Measurements from ENCODE around the gene CCND2. TPM values are rescaled to one million over a fixed set of nuclear protein-coding genes. Genes with fewer than 3 reads are reported as not detected.

Gene CCND2
- total RNA-seq, 4 donors from 2014 or later: 46.4 to 88.8 (median 55.5) TPM

DNA sequence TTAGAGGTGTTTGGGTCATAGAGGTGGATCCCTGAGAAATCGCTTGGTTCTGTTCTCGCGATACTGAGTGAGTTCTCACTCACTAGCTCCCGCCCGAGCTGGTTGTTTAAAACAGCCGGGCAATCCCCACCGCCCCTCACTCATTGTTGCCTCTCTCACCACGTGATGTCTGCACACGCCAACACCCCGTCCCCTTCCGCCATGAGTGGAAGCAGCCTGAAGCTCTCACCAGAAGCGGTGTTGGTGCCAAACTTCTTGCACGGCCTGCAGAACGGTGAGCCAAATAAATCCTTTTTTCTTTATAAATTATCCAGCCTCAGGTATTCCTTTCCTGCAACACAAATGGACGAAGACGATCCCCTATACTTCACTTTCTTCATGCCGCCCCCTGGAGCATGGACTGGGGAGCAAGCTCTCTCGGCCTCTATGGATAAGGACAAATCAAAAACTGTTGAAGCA lies 45.4 kb upstream of the CCND2 start:
- H3K27me3 ChIP-seq: peaks cover 9% of the 10 kb centered on the region
- no peaks in the 10 kb centered on the region for H3K36me3 ChIP-seq
- TF ChIP-seq POLR2A (IDR thresholded peaks at IDR 0.05): no peak
- no peak for TF ChIP-seq EP300 (IDR thresholded peaks at IDR 0.05)
- no peak for TF ChIP-seq CTCF (IDR thresholded peaks at IDR 0.05)
- TF ChIP-seq POLR2AphosphoS5 (IDR thresholded peaks at IDR 0.05): no peak
- no peak for DNase-seq (ENCODE audit: low spot score in 2 of 2)
- H3K4me3 ChIP-seq: no peak overlapping the region
- no peaks in the 10 kb centered on the region for H3K9me3 ChIP-seq
- H3K4me1 ChIP-seq: no peaks in the 10 kb centered on the region
- no peak overlapping the region for H3K27ac ChIP-seq
- 87% methylated on average over 18 of the region's 18 CpGs for WGBS

DNA sequence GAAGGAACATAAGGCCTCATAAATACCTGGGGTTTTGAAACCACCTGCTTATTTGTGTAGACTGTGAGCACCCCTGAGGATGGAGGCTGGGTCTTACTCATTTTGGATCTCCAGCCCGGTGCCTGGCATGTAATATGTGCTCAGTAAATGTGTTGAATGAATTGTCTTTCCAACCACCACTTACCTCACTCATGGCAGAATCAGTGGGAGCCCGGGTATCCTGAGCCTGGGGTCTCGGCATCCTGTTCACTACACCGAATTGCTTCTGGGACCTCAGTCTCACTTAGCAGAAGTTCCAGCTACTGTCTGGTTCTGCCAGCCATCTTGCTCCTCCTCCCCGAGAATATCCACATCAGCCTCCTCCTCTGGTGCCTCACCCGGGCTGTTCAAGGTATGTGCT lies 43.0 kb upstream of the CCND2 start:
- Histone ChIP-seq H3K27ac (no peak overlapping the region), H3K4me1 (no peaks in the 10 kb centered on the region), H3K4me3 (no peak overlapping the region), H3K27me3 (peaks cover 3% of the 10 kb centered on the region), H3K9me3 (no peaks in the 10 kb centered on the region), H3K36me3 (no peaks in the 10 kb centered on the region)
- no peak for TF ChIP-seq CTCF (IDR thresholded peaks at IDR 0.05)
- no peak for TF ChIP-seq POLR2AphosphoS5 (IDR thresholded peaks at IDR 0.05)
- TF ChIP-seq POLR2A (IDR thresholded peaks at IDR 0.05): no peak
- TF ChIP-seq EP300 (IDR thresholded peaks at IDR 0.05): no peak
- 77% methylated on average over 6 of the region's 6 CpGs for WGBS
- no peak for DNase-seq (ENCODE audit: low spot score in 2 of 2)

GRCh38 chr12:4238577-4238976 lies 35.0 kb upstream of the CCND2 start:
- H3K27me3 ChIP-seq: peaks cover 26% of the 10 kb centered on the region
- H3K27ac ChIP-seq: no peak overlapping the region
- TF ChIP-seq EP300 (IDR thresholded peaks at IDR 0.05): no peak
- no peak for TF ChIP-seq POLR2AphosphoS5 (IDR thresholded peaks at IDR 0.05)
- TF ChIP-seq POLR2A (IDR thresholded peaks at IDR 0.05): no peak
- TF ChIP-seq CTCF (IDR thresholded peaks at IDR 0.05): no peak
- H3K4me3 ChIP-seq: no peak overlapping the region
- 94% methylated on average over 2 of the region's 2 CpGs for WGBS
- DNase-seq (ENCODE audit: low spot score in 2 of 2): no peak
- no peaks in the 10 kb centered on the region for H3K36me3 ChIP-seq
- H3K9me3 ChIP-seq: peaks cover 8% of the 10 kb centered on the region
- no peaks in the 10 kb centered on the region for H3K4me1 ChIP-seq

- peaks cover 8% of the 10 kb centered on the region for H3K9me3 ChIP-seq
- H3K4me3 ChIP-seq: no peak overlapping the region
- no peak overlapping the region for H3K27ac ChIP-seq
- TF ChIP-seq POLR2AphosphoS5 (IDR thresholded peaks at IDR 0.05): no peak
- TF ChIP-seq POLR2A (IDR thresholded peaks at IDR 0.05): no peak
- TF ChIP-seq EP300 (IDR thresholded peaks at IDR 0.05): no peak
- TF ChIP-seq CTCF (IDR thresholded peaks at IDR 0.05): no peak
- H3K27me3 ChIP-seq: peaks cover 35% of the 10 kb centered on the region
- H3K4me1 ChIP-seq: no peaks in the 10 kb centered on the region
- 98% methylated on average over 2 of the region's 4 CpGs for WGBS
- H3K36me3 ChIP-seq: no peaks in the 10 kb centered on the region
- DNase-seq (ENCODE audit: low spot score in 2 of 2): no peak
Observed at GRCh38 chr12:4239746-4240145, 33.8 kb upstream of the CCND2 start.

- 76% methylated on average over 3 of the region's 5 CpGs for WGBS
- Histone ChIP-seq H3K4me1 (no peaks in the 10 kb centered on the region), H3K36me3 (no peaks in the 10 kb centered on the region), H3K27ac (no peak overlapping the region), H3K4me3 (no peak overlapping the region), H3K27me3 (peaks cover 40% of the 10 kb centered on the region), H3K9me3 (peaks cover 8% of the 10 kb centered on the region)
- TF ChIP-seq CTCF (IDR thresholded peaks at IDR 0.05): no peak
- DNase-seq (ENCODE audit: low spot score in 2 of 2): no peak
Observed at GRCh38 chr12:4240161-4240783, 33.3 kb upstream of the CCND2 start.
